Stomach smooth muscle (tissue), 2 donors: ENCODE data around the gene COMMD3.

Experiments used
- H3K27ac ChIP-seq: one replicate; pipeline ENCODE4 v1.7.0; 2013; ENCODE audit warnings: mild to moderate bottlenecking, low read length, inconsistent platforms
- H3K27me3 ChIP-seq, 2 donors: one replicate each; pipeline ENCODE4 v1.7.0; 2013; ENCODE audit warnings: low read length in 2 of 2; ENCODE audit not compliant: insufficient read depth in 2 of 2, control insufficient read depth in 1 of 2
- H3K36me3 ChIP-seq, 2 donors: one replicate each; pipeline ENCODE4 v1.7.0; 2013; ENCODE audit warnings: low read length in 2 of 2; ENCODE audit not compliant: control insufficient read depth in 2 of 2, insufficient read depth in 2 of 2
- H3K4me1 ChIP-seq: one replicate; pipeline ENCODE4 v1.7.0; 2013; ENCODE audit warnings: low read length; ENCODE audit not compliant: control insufficient read depth, insufficient read depth
- H3K4me3 ChIP-seq, 2 donors: one replicate each; pipeline ENCODE4 v1.7.0; 2013; ENCODE audit warnings: low read length in 2 of 2
- H3K9ac ChIP-seq, 2 donors: one replicate each; pipeline ENCODE4 v1.7.0; 2013; ENCODE audit warnings: low read length in 2 of 2, mild to moderate bottlenecking in 1 of 2
- H3K9me3 ChIP-seq, 2 donors: one replicate each; pipeline ENCODE4 v1.7.0; 2013; ENCODE audit warnings: low read length in 2 of 2; ENCODE audit not compliant: control insufficient read depth in 2 of 2
- donor health status: healthy.
- donor health status: Pancreatic carcinoma.

Gene COMMD3

GRCh38 chr10:22339761-22340328 lies 23.7 kb downstream of the COMMD3 start:
- peak overlapping the region; percentile 80 to 88 for H3K9ac ChIP-seq
- H3K4me3 ChIP-seq, result peak overlapping the region; percentile 79 to 81
- peaks cover 26% of the 10 kb centered on the region for H3K4me1 ChIP-seq
- H3K9me3 ChIP-seq, result peaks cover 0 to 3% of the 10 kb centered on the region in 2 donors
- H3K36me3 ChIP-seq, result no peaks in the 10 kb centered on the region
- H3K27me3 ChIP-seq, result peaks cover 69 to 85% of the 10 kb centered on the region in 2 donors
- H3K27ac ChIP-seq, result peak overlapping the region; percentile 85

GRCh38 chr10:22340329-22341189 lies 24.4 kb downstream of the COMMD3 start:
- Histone ChIP-seq H3K27ac (peak overlapping the region; percentile 85), H3K4me1 (peaks cover 21% of the 10 kb centered on the region), H3K9ac (peak overlapping the region; percentile 80 to 88), H3K27me3 (peaks cover 70 to 85% of the 10 kb centered on the region in 2 donors), H3K4me3 (peak overlapping the region; percentile 79 to 81), H3K36me3 (no peaks in the 10 kb centered on the region), H3K9me3 (peaks cover 0 to 3% of the 10 kb centered on the region in 2 donors)

GRCh38 chr10:22341190-22341925 lies 25.2 kb downstream of the COMMD3 start:
- H3K4me3 ChIP-seq, result peak overlapping the region; percentile 79 to 81
- H3K9me3 ChIP-seq, result peaks cover 0 to 5% of the 10 kb centered on the region in 2 donors
- H3K9ac ChIP-seq, result peak overlapping the region; percentile 80 to 88
- H3K4me1 ChIP-seq, result peaks cover 13% of the 10 kb centered on the region
- H3K27ac ChIP-seq, result no peak overlapping the region
- H3K36me3 ChIP-seq, result no peaks in the 10 kb centered on the region
- peaks cover 70 to 84% of the 10 kb centered on the region in 2 donors for H3K27me3 ChIP-seq

GRCh38 chr10:22341926-22342196 lies 25.7 kb downstream of the COMMD3 start:
- peaks cover 65 to 83% of the 10 kb centered on the region in 2 donors for H3K27me3 ChIP-seq
- H3K9ac ChIP-seq, result no peak overlapping the region
- no peak overlapping the region for H3K27ac ChIP-seq
- no peak overlapping the region for H3K4me3 ChIP-seq
- H3K9me3 ChIP-seq, result peaks cover 0 to 5% of the 10 kb centered on the region in 2 donors
- H3K4me1 ChIP-seq, result peaks cover 9% of the 10 kb centered on the region
- no peaks in the 10 kb centered on the region for H3K36me3 ChIP-seq

DNA sequence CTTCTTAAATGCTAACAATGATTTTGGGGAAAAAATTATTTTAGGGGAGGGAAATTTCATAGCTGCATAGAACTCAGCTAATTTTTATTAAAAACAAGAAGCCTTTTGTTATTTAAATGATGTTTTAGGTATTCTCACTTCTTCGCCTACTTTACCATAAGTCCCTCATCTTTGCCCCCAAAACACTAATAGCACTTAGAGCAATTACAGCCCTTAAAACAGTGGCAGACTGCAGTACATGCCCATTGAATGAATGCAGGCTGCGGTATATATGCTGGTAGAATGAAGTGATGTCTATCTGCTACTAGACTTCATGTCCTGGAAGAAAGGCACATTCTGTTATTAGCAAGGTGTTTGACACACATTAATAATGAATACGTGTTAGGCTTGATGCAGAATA lies 26.2 kb downstream of the COMMD3 start:
- Histone ChIP-seq H3K36me3 (no peaks in the 10 kb centered on the region), H3K4me3 (no peak overlapping the region), H3K27me3 (peaks cover 61 to 81% of the 10 kb centered on the region in 2 donors)

GRCh38 chr10:22343731-22344130 lies 27.5 kb downstream of the COMMD3 start:
- peaks cover 9% of the 10 kb centered on the region for H3K4me1 ChIP-seq
- peaks cover 0 to 3% of the 10 kb centered on the region in 2 donors for H3K9me3 ChIP-seq
- no peak overlapping the region for H3K27ac ChIP-seq
- no peak overlapping the region for H3K9ac ChIP-seq
- H3K27me3 ChIP-seq, result peaks cover 49 to 71% of the 10 kb centered on the region in 2 donors
- H3K4me3 ChIP-seq, result no peak overlapping the region
- H3K36me3 ChIP-seq, result no peaks in the 10 kb centered on the region

More for the DNA sequence above, 26.2 kb downstream of the COMMD3 start:
- H3K27ac ChIP-seq, result no peak overlapping the region
- H3K4me1 ChIP-seq, result peaks cover 9% of the 10 kb centered on the region
- H3K9ac ChIP-seq, result no peak overlapping the region
- peaks cover 0 to 3% of the 10 kb centered on the region in 2 donors for H3K9me3 ChIP-seq

GRCh38 chr10:22344249-22344648 lies 28.1 kb downstream of the COMMD3 start:
- H3K27ac ChIP-seq, result no peak overlapping the region
- peaks cover 0 to 3% of the 10 kb centered on the region in 2 donors for H3K9me3 ChIP-seq
- H3K4me3 ChIP-seq, result no peak overlapping the region
- H3K4me1 ChIP-seq, result peaks cover 9% of the 10 kb centered on the region
- peaks cover 43 to 66% of the 10 kb centered on the region in 2 donors for H3K27me3 ChIP-seq
- H3K36me3 ChIP-seq, result no peaks in the 10 kb centered on the region
- H3K9ac ChIP-seq, result no peak overlapping the region

GRCh38 chr10:22344781-22345300 lies 28.7 kb downstream of the COMMD3 start:
- H3K4me3 ChIP-seq, result no peak overlapping the region
- no peak overlapping the region for H3K27ac ChIP-seq
- peaks cover 0 to 3% of the 10 kb centered on the region in 2 donors for H3K9me3 ChIP-seq
- no peak overlapping the region for H3K9ac ChIP-seq
- H3K4me1 ChIP-seq, result peaks cover 8% of the 10 kb centered on the region
- H3K36me3 ChIP-seq, result no peaks in the 10 kb centered on the region
- peaks cover 43 to 60% of the 10 kb centered on the region in 2 donors for H3K27me3 ChIP-seq

GRCh38 chr10:22345301-22346095 lies 29.3 kb downstream of the COMMD3 start, which contains the start of gene SPAG6:
TSS of gene SPAG6 (plus strand) at chr10:22345496. CDS start at chr10:22345612, 116 bp downstream.
- Histone ChIP-seq H3K9ac (no peak within 1 kb of the TSS), H3K27ac (no peak within 1 kb of the TSS), H3K4me3 (no peak within 1 kb of the TSS)

More at GRCh38 chr10:22345301-22346095, 29.3 kb downstream of the COMMD3 start, which contains the start of gene SPAG6:
- H3K4me1 ChIP-seq, result peaks cover 6% of the 10 kb centered on the region
- no peaks in the 10 kb centered on the region for H3K36me3 ChIP-seq
- H3K27me3 ChIP-seq, result peaks cover 43 to 59% of the 10 kb centered on the region in 2 donors
- peaks cover 0 to 3% of the 10 kb centered on the region in 2 donors for H3K9me3 ChIP-seq
